Mesothelial cell of epicardium (in vitro differentiated cells): ENCODE measurements around the gene SMARCD3. TPM values are rescaled to one million over a fixed set of nuclear protein-coding genes. Genes with fewer than 3 reads are reported as not detected.

Experiments
- DNase-seq, 2 experiments: peaks; one replicate each; pipeline ENCODE4 v3.0.0; 2021; ENCODE audit warnings: low spot score in 2 of 2; ENCODE audit not compliant: unreplicated experiment in 2 of 2
- H3K27ac Mint-ChIP-seq: 2 replicates; pipeline ENCODE4 v1.8.0; 2021; ENCODE audit warnings: mixed read lengths
- H3K27me3 Mint-ChIP-seq: 2 replicates; pipeline ENCODE4 v1.8.0; 2021; ENCODE audit warnings: low read depth, mixed read lengths
- H3K36me3 Mint-ChIP-seq: 2 replicates; pipeline ENCODE4 v1.8.0; 2021; ENCODE audit warnings: mixed read lengths
- H3K4me1 Mint-ChIP-seq: 2 replicates; pipeline ENCODE4 v1.8.0; 2021; ENCODE audit warnings: mixed read lengths
- H3K4me3 Mint-ChIP-seq: 2 replicates; pipeline ENCODE4 v1.8.0; 2021; ENCODE audit warnings: mild to moderate bottlenecking, moderate library complexity, mixed read lengths
- H3K9me3 Mint-ChIP-seq: 2 replicates; pipeline ENCODE4 v1.8.0; 2021; ENCODE audit warnings: mixed read lengths
- total RNA-seq: library from RNA; stranded (reverse); gene quantifications from 3 replicates; pipeline ENCODE4 v1.2.1, GENCODE V29; 2021
- TF ChIP-seq, protein P1 (sequence below): fragments of 200-600 bp; sonication (generic); IDR thresholded peaks from one replicate; pipeline ENCODE4 v1.5.0; 2021; ENCODE audit warnings: antibody characterized with exemption; ENCODE audit not compliant: unreplicated experiment

The SMARCD3 gene
- total RNA-seq, 1 donor from 2014 or later: 114 TPM

DNA sequence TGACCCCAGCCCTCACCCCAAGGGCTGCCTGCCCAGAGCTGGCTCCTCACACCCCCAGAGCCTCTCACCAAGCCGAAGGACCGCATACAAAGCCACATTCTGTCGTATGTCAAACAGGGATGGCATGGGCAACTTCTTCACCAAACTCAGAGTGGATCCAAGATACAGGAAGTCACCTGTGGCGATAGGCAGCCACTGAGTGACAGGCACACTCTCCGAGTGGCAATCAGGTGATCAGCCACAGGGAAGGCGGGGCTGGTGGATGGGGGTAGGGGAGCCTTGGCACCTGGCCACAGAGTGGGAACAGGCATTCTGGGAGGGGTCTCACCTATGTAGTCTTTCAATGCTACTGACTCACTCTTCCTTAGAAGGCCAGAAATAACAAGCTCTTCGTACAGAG lies 54.3 kb downstream of the SMARCD3 start:
- no peaks in the 10 kb centered on the region for H3K4me1 Mint-ChIP-seq
- H3K36me3 Mint-ChIP-seq: no peaks in the 10 kb centered on the region
- H3K27me3 Mint-ChIP-seq: peaks cover 25% of the 10 kb centered on the region
- DNase-seq: no peak
- no peak overlapping the region for H3K27ac Mint-ChIP-seq
- TF ChIP-seq, protein P1, sequence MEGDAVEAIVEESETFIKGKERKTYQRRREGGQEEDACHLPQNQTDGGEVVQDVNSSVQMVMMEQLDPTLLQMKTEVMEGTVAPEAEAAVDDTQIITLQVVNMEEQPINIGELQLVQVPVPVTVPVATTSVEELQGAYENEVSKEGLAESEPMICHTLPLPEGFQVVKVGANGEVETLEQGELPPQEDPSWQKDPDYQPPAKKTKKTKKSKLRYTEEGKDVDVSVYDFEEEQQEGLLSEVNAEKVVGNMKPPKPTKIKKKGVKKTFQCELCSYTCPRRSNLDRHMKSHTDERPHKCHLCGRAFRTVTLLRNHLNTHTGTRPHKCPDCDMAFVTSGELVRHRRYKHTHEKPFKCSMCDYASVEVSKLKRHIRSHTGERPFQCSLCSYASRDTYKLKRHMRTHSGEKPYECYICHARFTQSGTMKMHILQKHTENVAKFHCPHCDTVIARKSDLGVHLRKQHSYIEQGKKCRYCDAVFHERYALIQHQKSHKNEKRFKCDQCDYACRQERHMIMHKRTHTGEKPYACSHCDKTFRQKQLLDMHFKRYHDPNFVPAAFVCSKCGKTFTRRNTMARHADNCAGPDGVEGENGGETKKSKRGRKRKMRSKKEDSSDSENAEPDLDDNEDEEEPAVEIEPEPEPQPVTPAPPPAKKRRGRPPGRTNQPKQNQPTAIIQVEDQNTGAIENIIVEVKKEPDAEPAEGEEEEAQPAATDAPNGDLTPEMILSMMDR: no peak
- H3K9me3 Mint-ChIP-seq: no peaks in the 10 kb centered on the region
- no peak overlapping the region for H3K4me3 Mint-ChIP-seq

GRCh38 chr7:151193203-151193978 lies 55.1 kb downstream of the SMARCD3 start:
- Mint-ChIP-seq H3K36me3 (no peaks in the 10 kb centered on the region), H3K4me3 (no peak overlapping the region), H3K9me3 (no peaks in the 10 kb centered on the region), H3K27me3 (peaks cover 30% of the 10 kb centered on the region), H3K27ac (no peak overlapping the region), H3K4me1 (no peaks in the 10 kb centered on the region)
- TF ChIP-seq, protein P1: no peak
- no peak for DNase-seq

DNA sequence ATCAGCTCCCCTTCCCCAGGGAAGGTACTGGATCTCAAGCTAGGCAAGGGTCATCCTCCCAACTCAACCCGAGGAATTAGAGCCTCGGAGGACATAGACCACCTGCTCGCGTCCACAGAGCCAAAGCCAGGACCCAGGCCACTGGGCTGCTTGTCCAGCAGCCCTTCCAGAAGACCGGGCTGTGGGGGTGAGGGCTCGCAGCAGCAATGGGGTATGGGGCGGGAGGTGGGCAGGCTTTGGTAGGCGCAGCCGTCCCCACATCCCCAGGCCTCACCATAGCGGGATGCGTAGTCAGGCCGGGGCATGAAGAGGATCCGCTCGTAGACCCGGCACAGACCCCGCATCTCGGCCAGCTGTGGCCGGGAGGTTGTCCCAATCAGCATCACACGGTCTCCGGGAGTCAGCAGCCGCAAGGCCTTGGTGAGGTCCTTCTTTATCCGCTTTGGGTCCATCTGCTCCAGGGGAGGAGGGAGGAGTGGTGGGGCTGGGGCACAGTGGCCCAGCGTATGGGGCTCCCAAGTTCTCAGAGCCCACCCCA lies 56.4 kb downstream of the SMARCD3 start:
- TF ChIP-seq, protein P1: no peak
- DNase-seq: no peak
- Mint-ChIP-seq H3K27me3 (peaks cover 34% of the 10 kb centered on the region), H3K27ac (no peak overlapping the region), H3K4me3 (no peak overlapping the region), H3K36me3 (no peaks in the 10 kb centered on the region), H3K9me3 (no peaks in the 10 kb centered on the region), H3K4me1 (no peaks in the 10 kb centered on the region)

DNA sequence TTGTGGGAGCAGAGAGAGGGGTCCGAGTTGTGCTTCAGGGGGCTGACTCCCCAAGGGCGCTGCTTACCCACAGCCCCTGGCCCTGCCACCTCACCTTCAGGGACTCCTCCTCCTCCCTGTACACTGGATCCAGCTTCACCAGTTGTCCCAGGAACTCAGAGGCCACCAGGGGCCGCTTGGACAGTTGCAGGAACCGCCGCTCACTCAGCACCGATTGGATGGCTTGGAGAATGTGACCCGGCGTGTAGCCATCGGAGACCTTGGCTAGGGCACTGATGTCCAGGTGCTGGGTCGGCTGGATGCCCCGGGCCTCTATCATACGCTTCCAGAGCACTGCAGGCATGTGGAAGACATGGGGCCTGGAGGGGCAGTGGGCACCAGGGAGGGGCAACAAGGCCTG lies 57.0 kb downstream of the SMARCD3 start:
- no peaks in the 10 kb centered on the region for H3K4me1 Mint-ChIP-seq

DNA sequence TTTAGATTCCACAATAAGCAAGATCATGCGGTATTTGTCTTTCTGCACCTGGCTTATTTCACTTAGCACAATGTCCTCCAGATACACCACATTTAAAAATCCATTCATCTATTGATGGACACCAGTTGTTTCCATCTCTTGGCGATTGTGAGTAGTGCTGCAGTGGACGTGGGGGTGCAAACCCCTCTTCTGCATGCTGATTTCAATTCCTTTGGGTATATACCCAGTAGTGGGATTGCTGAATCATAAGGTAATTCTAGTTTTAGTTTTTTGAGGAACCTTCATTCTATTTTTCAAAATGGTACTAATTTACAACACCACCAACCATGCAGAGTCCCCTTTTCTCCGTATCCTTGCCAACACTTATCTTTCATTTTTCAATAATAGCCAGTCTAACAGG lies 59.5 kb downstream of the SMARCD3 start:
- peaks cover 34% of the 10 kb centered on the region for H3K27me3 Mint-ChIP-seq
- TF ChIP-seq, protein P1: no peak
- no peak for DNase-seq
- H3K9me3 Mint-ChIP-seq: no peaks in the 10 kb centered on the region
- no peak overlapping the region for H3K4me3 Mint-ChIP-seq
- no peak overlapping the region for H3K27ac Mint-ChIP-seq
- no peaks in the 10 kb centered on the region for H3K4me1 Mint-ChIP-seq
- no peaks in the 10 kb centered on the region for H3K36me3 Mint-ChIP-seq

More for the DNA sequence above, 57.0 kb downstream of the SMARCD3 start:
- Mint-ChIP-seq H3K4me3 (no peak overlapping the region), H3K9me3 (no peaks in the 10 kb centered on the region), H3K36me3 (no peaks in the 10 kb centered on the region), H3K27me3 (peaks cover 34% of the 10 kb centered on the region), H3K27ac (no peak overlapping the region)
- TF ChIP-seq, protein P1: no peak
- DNase-seq: no peak

Other genes starting within 250 kb of the SMARCD3 start
- gene ATG9B, start 224.2 kb downstream of the SMARCD3 start, total RNA-seq: 10.6 to 14.0 TPM (median 11.8 TPM) in 3 replicates
- gene ABCB8, start 220.2 kb downstream of the SMARCD3 start, total RNA-seq: 39.8 to 48.0 TPM (median 40.7 TPM) in 3 replicates
- gene ASIC3, start 200.2 kb downstream of the SMARCD3 start, total RNA-seq: 6.1 to 7.9 TPM (median 7.2 TPM) in 3 replicates
- gene CDK5, start 190.8 kb downstream of the SMARCD3 start, total RNA-seq: 17.0 to 17.5 TPM (median 17.4 TPM) in 3 replicates
- gene SLC4A2, start 189.1 kb downstream of the SMARCD3 start, total RNA-seq: 236 to 249 TPM (median 243 TPM) in 3 replicates
- 86.8 to 97.6 TPM (median 92.5 TPM) in 3 replicates for gene FASTK, start 167.9 kb downstream of the SMARCD3 start, total RNA-seq
- gene TMUB1, start 165.2 kb downstream of the SMARCD3 start, total RNA-seq: 34.7 to 38.4 TPM (median 36.5 TPM) in 3 replicates
- gene AGAP3, start 162.2 kb downstream of the SMARCD3 start, total RNA-seq: 134 to 146 TPM (median 141 TPM) in 3 replicates
- 0.20 TPM in 1 of 3 replicates, not detected in the others for gene GBX1, start 81.0 kb downstream of the SMARCD3 start, total RNA-seq
- not detected in 3 replicates for gene ASB10, start 61.4 kb downstream of the SMARCD3 start, total RNA-seq
- not detected in 3 replicates for gene H2BK1, start 38.2 kb downstream of the SMARCD3 start, total RNA-seq
- gene ABCF2, start 21.5 kb downstream of the SMARCD3 start, total RNA-seq: 44.9 to 46.2 TPM (median 45.6 TPM) in 3 replicates
- gene CHPF2, start 16.2 kb downstream of the SMARCD3 start, total RNA-seq: 55.1 to 56.5 TPM (median 56.2 TPM) in 3 replicates
- 47.7 to 52.4 TPM (median 52.3 TPM) in 3 replicates for gene NUB1, start 93.1 kb upstream of the SMARCD3 start, total RNA-seq
- 259 to 274 TPM (median 266 TPM) in 3 replicates for gene WDR86, start 161.3 kb upstream of the SMARCD3 start, total RNA-seq
- gene CRYGN, start 191.4 kb upstream of the SMARCD3 start, total RNA-seq: 9.4 to 12.2 TPM (median 10.5 TPM) in 3 replicates